ENCODE results near the gene THSD4. TPM values are rescaled to one million over a fixed set of nuclear protein-coding genes. Genes with fewer than 3 reads are reported as not detected.

The THSD4 gene
- total RNA-seq, 4 donors from 2014 or later: 10.7 to 59.5 (median 49.0) TPM

DNA sequence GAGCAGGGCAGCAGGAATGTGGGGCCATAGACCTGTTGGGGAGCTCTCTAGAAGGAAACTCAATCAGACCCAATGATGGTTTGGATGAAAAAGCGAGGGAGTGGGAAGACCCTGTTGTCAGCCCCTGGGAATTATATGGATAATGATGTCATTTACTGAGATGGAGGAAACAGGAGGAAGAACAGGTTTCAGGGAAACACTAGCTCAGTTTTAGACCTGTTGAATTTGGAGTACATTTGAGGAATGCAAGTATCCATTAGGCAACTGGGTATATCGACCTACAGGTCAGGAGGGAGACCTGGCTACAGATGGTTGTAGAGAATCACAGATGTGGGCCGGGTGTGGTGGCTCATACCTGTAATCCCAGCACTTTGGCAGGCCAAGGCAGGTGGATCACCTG, 428.1 kb downstream of the THSD4 start:
- TF ChIP-seq, protein P1, sequence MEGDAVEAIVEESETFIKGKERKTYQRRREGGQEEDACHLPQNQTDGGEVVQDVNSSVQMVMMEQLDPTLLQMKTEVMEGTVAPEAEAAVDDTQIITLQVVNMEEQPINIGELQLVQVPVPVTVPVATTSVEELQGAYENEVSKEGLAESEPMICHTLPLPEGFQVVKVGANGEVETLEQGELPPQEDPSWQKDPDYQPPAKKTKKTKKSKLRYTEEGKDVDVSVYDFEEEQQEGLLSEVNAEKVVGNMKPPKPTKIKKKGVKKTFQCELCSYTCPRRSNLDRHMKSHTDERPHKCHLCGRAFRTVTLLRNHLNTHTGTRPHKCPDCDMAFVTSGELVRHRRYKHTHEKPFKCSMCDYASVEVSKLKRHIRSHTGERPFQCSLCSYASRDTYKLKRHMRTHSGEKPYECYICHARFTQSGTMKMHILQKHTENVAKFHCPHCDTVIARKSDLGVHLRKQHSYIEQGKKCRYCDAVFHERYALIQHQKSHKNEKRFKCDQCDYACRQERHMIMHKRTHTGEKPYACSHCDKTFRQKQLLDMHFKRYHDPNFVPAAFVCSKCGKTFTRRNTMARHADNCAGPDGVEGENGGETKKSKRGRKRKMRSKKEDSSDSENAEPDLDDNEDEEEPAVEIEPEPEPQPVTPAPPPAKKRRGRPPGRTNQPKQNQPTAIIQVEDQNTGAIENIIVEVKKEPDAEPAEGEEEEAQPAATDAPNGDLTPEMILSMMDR (IDR thresholded peaks at IDR 0.05): no peak
- TF ChIP-seq POLR2A (IDR thresholded peaks at IDR 0.05): no peak
- DNase-seq: no peak
- H3K4me1 ChIP-seq: no peaks in the 10 kb centered on the region
- no peak overlapping the region for H3K4me3 ChIP-seq
- no peaks in the 10 kb centered on the region for H3K36me3 ChIP-seq
- no peaks in the 10 kb centered on the region for H3K27me3 ChIP-seq
- no peak overlapping the region for H3K27ac ChIP-seq
- H3K9me3 ChIP-seq: no peaks in the 10 kb centered on the region

DNA sequence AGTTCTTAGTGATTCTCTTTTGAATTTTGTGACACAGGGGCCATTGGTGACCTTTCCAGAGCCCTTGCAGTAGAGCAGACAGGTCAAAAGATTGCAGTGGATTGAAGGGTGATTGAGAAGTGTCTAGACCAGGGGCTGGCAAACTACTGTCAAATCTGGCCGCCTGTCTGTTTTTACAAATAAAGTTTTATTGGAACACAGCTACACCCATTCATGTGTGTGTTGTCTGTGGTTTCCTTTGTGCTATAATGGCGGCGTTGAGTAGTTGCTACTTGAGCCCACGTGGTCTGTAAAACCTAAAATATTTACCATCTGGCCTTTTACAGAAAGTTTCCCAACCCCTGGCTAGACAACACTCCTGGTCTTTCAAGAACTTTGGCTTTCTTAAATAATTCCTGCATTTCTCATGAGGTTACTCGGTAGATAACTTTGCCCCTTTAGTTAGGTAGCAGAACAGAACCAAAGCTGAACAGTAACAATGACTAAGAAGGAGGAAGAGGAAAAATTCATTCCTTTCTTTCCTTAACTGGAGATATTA, 430.0 kb downstream of the THSD4 start:
- no peak overlapping the region for H3K27ac ChIP-seq
- H3K36me3 ChIP-seq: no peaks in the 10 kb centered on the region
- H3K9me3 ChIP-seq: no peaks in the 10 kb centered on the region
- TF ChIP-seq POLR2A (IDR thresholded peaks at IDR 0.05): no peak
- TF ChIP-seq, protein P1 (IDR thresholded peaks at IDR 0.05): no peak
- H3K27me3 ChIP-seq: no peaks in the 10 kb centered on the region
- H3K4me1 ChIP-seq: no peaks in the 10 kb centered on the region
- H3K4me3 ChIP-seq: no peak overlapping the region
- DNase-seq: no peak

DNA sequence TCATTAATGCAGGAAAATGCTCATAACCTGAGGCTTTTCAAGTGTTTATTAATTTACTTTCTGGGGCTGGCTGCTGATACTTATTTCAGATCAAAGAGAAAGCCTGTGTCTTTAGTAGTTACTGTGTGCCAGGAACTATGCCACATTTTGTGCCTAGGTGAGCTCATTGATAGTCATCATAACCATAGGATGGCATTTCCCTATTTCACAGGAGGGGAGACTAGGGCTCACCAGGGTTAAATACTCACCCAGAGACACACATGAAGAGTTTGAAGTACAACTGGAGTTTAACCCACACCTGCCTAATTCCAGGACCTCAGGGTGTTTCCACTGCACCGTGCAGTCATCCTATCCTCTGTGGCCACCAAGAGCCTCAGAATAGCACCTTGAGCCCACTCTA, 430.7 kb downstream of the THSD4 start:
- Histone ChIP-seq H3K4me3 (no peak overlapping the region), H3K27ac (no peak overlapping the region)

DNA sequence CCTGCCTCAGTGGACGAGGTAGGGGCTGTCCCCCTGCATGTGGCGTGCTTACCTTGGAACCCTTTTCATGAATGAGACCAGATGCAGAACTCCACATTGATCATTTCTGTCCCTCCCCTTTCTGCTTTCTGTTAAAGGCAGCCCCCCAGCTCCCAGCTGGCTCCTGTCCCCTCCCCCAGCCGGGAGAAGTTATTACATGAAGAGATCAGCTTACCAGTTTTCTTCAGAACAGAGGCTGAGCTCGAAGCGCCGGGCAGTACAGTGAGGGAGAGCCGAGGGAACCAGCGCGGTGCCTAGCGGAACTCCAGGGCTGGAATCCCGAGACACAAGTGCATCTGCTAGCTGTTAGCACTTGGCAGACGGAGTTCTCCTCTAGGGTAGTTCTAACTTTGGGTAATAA, 431.7 kb downstream of the THSD4 start:
- Histone ChIP-seq H3K27ac (no peak overlapping the region), H3K4me3 (no peak overlapping the region), H3K4me1 (no peaks in the 10 kb centered on the region), H3K36me3 (no peaks in the 10 kb centered on the region), H3K9me3 (no peaks in the 10 kb centered on the region), H3K27me3 (no peaks in the 10 kb centered on the region)
- TF ChIP-seq, protein P1 (IDR thresholded peaks at IDR 0.05): no peak
- no peak for TF ChIP-seq POLR2A (IDR thresholded peaks at IDR 0.05)
- no peak for DNase-seq

More for the DNA sequence above, 430.7 kb downstream of the THSD4 start:
- Histone ChIP-seq H3K9me3 (no peaks in the 10 kb centered on the region), H3K4me1 (no peaks in the 10 kb centered on the region), H3K27me3 (no peaks in the 10 kb centered on the region), H3K36me3 (no peaks in the 10 kb centered on the region)
- no peak for TF ChIP-seq POLR2A (IDR thresholded peaks at IDR 0.05)
- TF ChIP-seq, protein P1 (IDR thresholded peaks at IDR 0.05): no peak
- DNase-seq: no peak

DNA sequence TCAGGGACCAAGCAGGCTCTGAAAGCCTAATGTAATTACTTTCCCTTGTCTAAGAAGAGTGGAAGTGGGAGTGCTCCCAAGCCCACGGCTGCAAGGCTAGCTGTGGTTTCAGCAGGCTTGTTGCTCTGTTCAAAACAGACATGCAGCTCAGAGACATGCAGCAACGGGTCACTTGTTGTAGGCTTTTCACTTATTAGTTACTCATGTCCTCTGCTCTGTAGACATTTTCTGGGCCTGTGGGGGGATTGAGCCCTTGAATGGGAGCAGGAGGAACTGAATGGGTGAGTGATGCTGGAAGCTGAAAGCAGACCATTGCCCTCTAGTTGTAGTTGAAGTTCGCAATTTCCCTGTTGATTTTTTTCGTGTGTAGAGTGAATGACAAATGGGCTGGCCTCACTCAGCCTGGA, 433.1 kb downstream of the THSD4 start:
- DNase-seq: no peak
- no peaks in the 10 kb centered on the region for H3K27me3 ChIP-seq

More for the DNA sequence above, 433.1 kb downstream of the THSD4 start:
- Histone ChIP-seq H3K27ac (no peak overlapping the region), H3K9me3 (no peaks in the 10 kb centered on the region), H3K36me3 (no peaks in the 10 kb centered on the region), H3K4me3 (no peak overlapping the region), H3K4me1 (no peaks in the 10 kb centered on the region)
- TF ChIP-seq, protein P1 (IDR thresholded peaks at IDR 0.05): no peak
- TF ChIP-seq POLR2A (IDR thresholded peaks at IDR 0.05): no peak
